IMR-90 (cell line): ENCODE data around the gene NDFIP2. TPM values are rescaled to one million over a fixed set of nuclear protein-coding genes. Genes with fewer than 3 reads are reported as not detected.

ENCODE experiments used
- polyA plus RNA-seq, 3 experiments: library from polyadenylated mRNA; depleted of rRNA; stranded (reverse); fragments of >200 nt; gene quantifications; 2 replicates each; pipeline ENCODE4 v1.2.3, GENCODE V29; 2012; ENCODE audit warnings: low replicate concordance in 1 of 3
- total RNA-seq: library from RNA; depleted of rRNA; stranded (reverse); fragments of >200 nt; gene quantifications from 2 replicates; pipeline ENCODE4 v1.2.3, GENCODE V29; 2012; rRNA removed

The NDFIP2 gene
- total and polyA plus RNA-seq, 2 of the 4 experiments (the other 2 are of a cell fraction): 23.8 to 25.8 TPM

Other genes with a start within 250 kb of the NDFIP2 start
- gene RBM26, start 74.9 kb upstream of the NDFIP2 start, total RNA-seq: 17.6 and 26.1 TPM in 2 replicates
- 16.4 and 18.1 TPM in 2 replicates for gene RBM26, start 74.9 kb upstream of the NDFIP2 start, polyA plus RNA-seq (2012; rRNA removed)